OCI-LY7 (cell line): Measurements from ENCODE around the gene NAALADL2. TPM values are rescaled to one million over a fixed set of nuclear protein-coding genes. Genes with fewer than 3 reads are reported as not detected.

ENCODE experiments used
- BruUV-seq: library from RNA; stranded (reverse); fragments of 400-500 nt; replicated peaks from 2 replicates; lab custom pipeline; 2021; lab: Mats Ljungman, UMichigan
- CTCF ChIA-PET: fragments of 300-600 bp; sonication (Branson Sonifier 250); formaldehyde crosslinking; loops from one replicate; lab custom pipeline; 2022; ENCODE audit warnings: antibody characterized with exemption; ENCODE audit not compliant: unreplicated experiment; lab: Charles Lee
- POLR2A ChIA-PET: fragments of 300-600 bp; sonication (Branson Sonifier 250); formaldehyde crosslinking; loops from one replicate; lab custom pipeline; 2022; ENCODE audit warnings: antibody characterized with exemption; lab: Charles Lee
- DNase-seq: peaks from one replicate; pipeline ENCODE4 v3.0.0-alpha.2; 2015; ENCODE audit warnings: low spot score
- H2AFZ ChIP-seq: fragments of 200-600 bp; sonication (generic), shearing (Covaris generic); 2 replicates; pipeline ENCODE4 v1.6.1; 2014; ENCODE audit warnings: mild to moderate bottlenecking, antibody characterized with exemption, low read length, moderate library complexity
- H3K27ac ChIP-seq: fragments of 200-600 bp; sonication (generic); 2 replicates; pipeline ENCODE4 v1.5.1; 2014; ENCODE audit warnings: mixed run types, low read depth, mild to moderate bottlenecking, moderate library complexity, low read length, inconsistent platforms; ENCODE audit not compliant: poor library complexity, severe bottlenecking
- H3K36me3 ChIP-seq: fragments of 200-600 bp; sonication (generic); 2 replicates; pipeline ENCODE4 v1.6.1; 2014; ENCODE audit warnings: mild to moderate bottlenecking, antibody characterized with exemption, low read length, moderate library complexity, mixed read lengths; ENCODE audit not compliant: insufficient read depth
- H3K4me1 ChIP-seq: fragments of 200-600 bp; sonication (generic); 2 replicates; pipeline ENCODE4 v1.5.1; 2014; ENCODE audit warnings: mild to moderate bottlenecking, low read length; ENCODE audit not compliant: insufficient read depth, poor library complexity, severe bottlenecking
- H3K4me2 ChIP-seq: fragments of 200-600 bp; sonication (generic); 2 replicates; pipeline ENCODE4 v1.6.1; 2014; ENCODE audit warnings: mild to moderate bottlenecking, low read length
- H3K4me3 ChIP-seq: fragments of 200-600 bp; sonication (generic); 2 replicates; pipeline ENCODE4 v1.5.1; 2014; ENCODE audit warnings: mild to moderate bottlenecking, low read depth, low read length; ENCODE audit not compliant: poor library complexity, severe bottlenecking
- H3K79me2 ChIP-seq: fragments of 200-600 bp; sonication (generic); 2 replicates; pipeline ENCODE4 v1.6.1; 2016; ENCODE audit warnings: low read depth, mild to moderate bottlenecking, low read length, moderate library complexity, mixed read lengths; ENCODE audit not compliant: insufficient read depth
- H3K9me2 ChIP-seq: fragments of 200-600 bp; sonication (generic); 2 replicates; pipeline ENCODE4 v1.6.1; 2016; ENCODE audit warnings: mild to moderate bottlenecking, low read length, mixed read lengths; ENCODE audit not compliant: insufficient read depth
- H3K9me3 ChIP-seq: fragments of 200-600 bp; sonication (generic); 2 replicates; pipeline ENCODE4 v1.6.1; 2014; ENCODE audit warnings: mild to moderate bottlenecking, mixed run types, low read length, mixed read lengths
- H4K20me1 ChIP-seq: fragments of 200-600 bp; sonication (generic); 2 replicates; pipeline ENCODE4 v1.6.1; 2014; ENCODE audit warnings: mild to moderate bottlenecking, antibody characterized with exemption, low read length, moderate library complexity, mixed read lengths; ENCODE audit not compliant: insufficient read depth
- EZH2phosphoT487 ChIP-seq: fragments of 200-600 bp; sonication (generic); IDR thresholded peaks from 2 replicates; pipeline ENCODE4 v1.6.1; 2018; ENCODE audit warnings: low read depth, borderline replicate concordance, mild to moderate bottlenecking, mixed run types, antibody characterized with exemption, low read length, moderate library complexity, mixed read lengths
- intact Hi-C: fragments of 100-400 bp; cut with micrococcal nuclease; formaldehyde crosslinking; loops from one replicate; pipeline ENCODE4 v1.10.0; 2022; ENCODE audit not compliant: unreplicated experiment
- total RNA-seq, 2 experiments: library from RNA; depleted of rRNA in 1 of 2; stranded (reverse); fragments of >200 nt in 1 of 2; shearing (Covaris generic) in 1 of 2; gene quantifications; 2 replicates each; pipeline ENCODE4 v1.2.3, GENCODE V29; 2014 to 2022
- TF ChIP-seq, protein P1 (sequence below): fragments of 200-600 bp; sonication (generic); conservative IDR thresholded peaks from 2 replicates; pipeline ENCODE4 v1.5.1; 2014; ENCODE audit warnings: mild to moderate bottlenecking, antibody characterized with exemption, low read length, moderate library complexity, mixed read lengths

The NAALADL2 gene
- total RNA-seq, 2 experiments from 2014 or later, result 0.25 to 0.70 TPM

DNA sequence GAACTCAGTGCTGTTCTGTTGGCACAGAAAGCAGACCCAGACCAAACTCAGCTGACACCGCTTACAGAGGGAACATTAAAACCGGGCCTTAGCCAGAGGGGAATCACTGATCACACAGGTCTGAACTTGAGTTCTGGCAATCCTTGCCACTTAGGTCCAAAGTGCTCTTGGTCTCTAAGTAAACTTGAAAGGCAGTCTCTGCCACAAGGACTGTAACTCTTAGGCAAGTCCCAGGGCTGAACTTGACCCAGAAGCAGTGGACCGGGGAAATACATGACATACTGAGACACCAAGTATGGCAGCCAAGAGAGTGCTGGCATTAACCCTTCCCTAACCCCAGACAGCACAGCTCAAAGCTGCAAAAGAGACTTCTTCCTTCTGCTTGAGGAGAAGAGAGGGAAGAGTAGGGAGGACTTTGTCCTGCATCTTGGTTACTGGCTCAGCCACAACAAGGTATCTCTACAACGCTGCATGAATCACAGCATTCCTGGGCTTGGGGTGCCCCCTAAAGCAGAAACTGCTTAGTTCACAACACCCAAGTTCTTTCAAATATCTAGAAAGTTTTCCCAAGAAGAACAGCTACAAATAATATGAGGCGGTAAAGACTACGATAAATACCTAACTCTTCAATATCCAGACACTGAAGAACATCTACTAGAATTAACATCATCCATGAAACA, 32.5 kb downstream of the NAALADL2 start:
- TF ChIP-seq EZH2phosphoT487, result no peak
- TF ChIP-seq, protein P1, sequence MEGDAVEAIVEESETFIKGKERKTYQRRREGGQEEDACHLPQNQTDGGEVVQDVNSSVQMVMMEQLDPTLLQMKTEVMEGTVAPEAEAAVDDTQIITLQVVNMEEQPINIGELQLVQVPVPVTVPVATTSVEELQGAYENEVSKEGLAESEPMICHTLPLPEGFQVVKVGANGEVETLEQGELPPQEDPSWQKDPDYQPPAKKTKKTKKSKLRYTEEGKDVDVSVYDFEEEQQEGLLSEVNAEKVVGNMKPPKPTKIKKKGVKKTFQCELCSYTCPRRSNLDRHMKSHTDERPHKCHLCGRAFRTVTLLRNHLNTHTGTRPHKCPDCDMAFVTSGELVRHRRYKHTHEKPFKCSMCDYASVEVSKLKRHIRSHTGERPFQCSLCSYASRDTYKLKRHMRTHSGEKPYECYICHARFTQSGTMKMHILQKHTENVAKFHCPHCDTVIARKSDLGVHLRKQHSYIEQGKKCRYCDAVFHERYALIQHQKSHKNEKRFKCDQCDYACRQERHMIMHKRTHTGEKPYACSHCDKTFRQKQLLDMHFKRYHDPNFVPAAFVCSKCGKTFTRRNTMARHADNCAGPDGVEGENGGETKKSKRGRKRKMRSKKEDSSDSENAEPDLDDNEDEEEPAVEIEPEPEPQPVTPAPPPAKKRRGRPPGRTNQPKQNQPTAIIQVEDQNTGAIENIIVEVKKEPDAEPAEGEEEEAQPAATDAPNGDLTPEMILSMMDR, result no peak
- H3K27ac ChIP-seq, result no peak overlapping the region
- H3K79me2 ChIP-seq, result no peaks in the 10 kb centered on the region
- H3K4me3 ChIP-seq, result no peak overlapping the region
- H3K9me3 ChIP-seq, result no peaks in the 10 kb centered on the region
- no peaks in the 10 kb centered on the region for H4K20me1 ChIP-seq
- H3K4me1 ChIP-seq, result no peaks in the 10 kb centered on the region
- intact Hi-C loops, result no loop called here
- H3K36me3 ChIP-seq, result no peaks in the 10 kb centered on the region
- ChIA-PET CTCF (no interaction called here), POLR2A (no interaction called here)
- H3K4me2 ChIP-seq, result no peak overlapping the region
- H2AFZ ChIP-seq, result no peak overlapping the region
- no peak for DNase-seq
- no TSS peak for BruUV-seq
- no peaks in the 10 kb centered on the region for H3K9me2 ChIP-seq

DNA sequence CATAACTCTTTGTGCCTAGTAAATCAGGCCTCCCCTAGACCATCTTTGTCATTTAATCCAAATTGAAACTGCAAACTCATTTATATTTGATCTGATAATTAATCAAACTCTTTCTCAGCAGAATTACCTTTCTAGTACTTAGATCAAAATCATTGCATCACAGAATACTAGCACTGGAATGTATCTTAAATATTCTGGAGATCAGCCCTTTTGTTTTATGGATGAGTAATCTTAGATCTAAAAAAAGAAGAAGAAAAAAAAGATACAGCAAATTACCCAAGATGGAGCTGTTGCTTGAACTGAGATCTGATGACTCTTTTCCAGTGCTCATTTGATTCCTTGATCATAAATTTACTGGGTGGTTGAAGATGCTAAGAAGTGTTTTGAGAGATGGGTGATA, 47.9 kb downstream of the NAALADL2 start:
- intact Hi-C loops, result no loop called here
- Histone ChIP-seq H3K36me3 (no peaks in the 10 kb centered on the region), H3K4me1 (no peaks in the 10 kb centered on the region), H3K27ac (no peak overlapping the region), H3K9me3 (no peaks in the 10 kb centered on the region), H3K4me2 (no peak overlapping the region), H2AFZ (no peak overlapping the region), H3K79me2 (no peaks in the 10 kb centered on the region), H3K9me2 (no peaks in the 10 kb centered on the region), H3K4me3 (no peak overlapping the region), H4K20me1 (no peaks in the 10 kb centered on the region)
- no TSS peak for BruUV-seq
- no peak for DNase-seq
- TF ChIP-seq EZH2phosphoT487, result no peak
- TF ChIP-seq, protein P1, result no peak
- POLR2A ChIA-PET, result no interaction called here
- CTCF ChIA-PET, result no interaction called here

DNA sequence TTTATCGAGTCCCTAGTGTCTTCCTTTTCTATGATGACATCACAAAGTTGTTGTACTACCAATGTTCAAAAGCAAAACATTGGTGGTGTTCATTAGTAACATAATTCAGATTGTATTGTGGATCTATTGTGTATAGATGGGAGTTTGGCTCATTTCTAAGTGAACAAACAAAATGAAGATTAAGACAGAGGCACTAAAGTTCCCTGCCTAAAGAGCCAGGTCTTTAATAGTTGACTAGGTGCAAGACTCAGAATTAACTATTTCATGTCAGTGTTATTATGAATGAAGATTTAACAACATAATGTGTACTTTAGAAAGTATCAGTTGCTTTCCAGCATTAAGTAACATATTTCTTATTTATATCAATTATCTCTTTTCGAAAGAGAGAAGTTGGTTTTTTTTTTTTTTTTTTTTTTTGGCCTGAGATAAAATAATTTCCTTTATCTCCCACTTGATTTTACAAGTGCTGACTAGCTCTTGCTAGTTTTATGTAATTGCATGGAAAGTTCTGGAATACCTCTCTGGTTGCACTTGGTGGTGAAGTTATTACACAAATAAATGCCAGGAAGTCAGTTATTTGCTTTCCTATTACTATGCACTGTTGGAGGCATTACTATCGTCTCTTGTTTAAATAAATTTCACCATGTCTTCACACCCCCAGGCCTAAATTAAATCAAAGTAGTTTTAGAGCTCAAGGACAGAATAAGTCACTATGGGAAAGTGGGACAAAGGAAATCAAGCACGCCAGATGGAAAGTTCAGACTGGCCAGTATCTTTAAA, 48.7 kb downstream of the NAALADL2 start:
- no peaks in the 10 kb centered on the region for H3K36me3 ChIP-seq
- intact Hi-C loops, result no loop called here
- no peak overlapping the region for H3K27ac ChIP-seq
- no peak overlapping the region for H3K4me2 ChIP-seq
- ChIA-PET POLR2A (interaction anchor here (0.5 kb wide), 1 partner anchor 368 kb away, joined by 3 read pairs; no protein-coding TSS in a partner anchor), CTCF (no interaction called here)
- no peaks in the 10 kb centered on the region for H3K9me2 ChIP-seq
- no peaks in the 10 kb centered on the region for H4K20me1 ChIP-seq
- H3K4me3 ChIP-seq, result no peak overlapping the region
- no peaks in the 10 kb centered on the region for H3K4me1 ChIP-seq
- BruUV-seq, result no TSS peak
- H3K79me2 ChIP-seq, result no peaks in the 10 kb centered on the region
- no peak for TF ChIP-seq EZH2phosphoT487
- TF ChIP-seq, protein P1, result no peak
- no peak overlapping the region for H2AFZ ChIP-seq
- no peak for DNase-seq
- H3K9me3 ChIP-seq, result no peaks in the 10 kb centered on the region
